ENCODE data around the gene SIRT1.

- TF ChIP-seq FOXK2 (IDR thresholded peaks at IDR 0.05): no peak
- TF ChIP-seq, protein P1, sequence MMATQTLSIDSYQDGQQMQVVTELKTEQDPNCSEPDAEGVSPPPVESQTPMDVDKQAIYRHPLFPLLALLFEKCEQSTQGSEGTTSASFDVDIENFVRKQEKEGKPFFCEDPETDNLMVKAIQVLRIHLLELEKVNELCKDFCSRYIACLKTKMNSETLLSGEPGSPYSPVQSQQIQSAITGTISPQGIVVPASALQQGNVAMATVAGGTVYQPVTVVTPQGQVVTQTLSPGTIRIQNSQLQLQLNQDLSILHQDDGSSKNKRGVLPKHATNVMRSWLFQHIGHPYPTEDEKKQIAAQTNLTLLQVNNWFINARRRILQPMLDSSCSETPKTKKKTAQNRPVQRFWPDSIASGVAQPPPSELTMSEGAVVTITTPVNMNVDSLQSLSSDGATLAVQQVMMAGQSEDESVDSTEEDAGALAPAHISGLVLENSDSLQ (IDR thresholded peaks at IDR 0.05): no peak
- no peak for TF ChIP-seq L3MBTL2 (conservative IDR thresholded peaks at IDR 0.05)
- TF ChIP-seq BHLHE40 (IDR thresholded peaks at IDR 0.05; ENCODE audit: borderline replicate concordance): no peak
- TF ChIP-seq HDGF (IDR thresholded peaks at IDR 0.05; ENCODE audit: borderline replicate concordance): no peak
- no peak for TF ChIP-seq SP1 (IDR thresholded peaks at IDR 0.05)
- no peak for TF ChIP-seq SUZ12 (IDR thresholded peaks at IDR 0.05)
Observed at GRCh38 chr10:67935223-67935622, 50.8 kb downstream of the SIRT1 start.

All from HEK293T (cell line).